HG03520 (cell line): ENCODE measurements around the gene SLC9A4.

Source experiments
- ATAC-seq: cut with Tn5 transposase; IDR thresholded peaks from one replicate; pipeline ENCODE4 v1.9.1; 2021; ENCODE audit warnings: mild to moderate bottlenecking, moderate library complexity; ENCODE audit not compliant: unreplicated experiment

Gene SLC9A4

DNA sequence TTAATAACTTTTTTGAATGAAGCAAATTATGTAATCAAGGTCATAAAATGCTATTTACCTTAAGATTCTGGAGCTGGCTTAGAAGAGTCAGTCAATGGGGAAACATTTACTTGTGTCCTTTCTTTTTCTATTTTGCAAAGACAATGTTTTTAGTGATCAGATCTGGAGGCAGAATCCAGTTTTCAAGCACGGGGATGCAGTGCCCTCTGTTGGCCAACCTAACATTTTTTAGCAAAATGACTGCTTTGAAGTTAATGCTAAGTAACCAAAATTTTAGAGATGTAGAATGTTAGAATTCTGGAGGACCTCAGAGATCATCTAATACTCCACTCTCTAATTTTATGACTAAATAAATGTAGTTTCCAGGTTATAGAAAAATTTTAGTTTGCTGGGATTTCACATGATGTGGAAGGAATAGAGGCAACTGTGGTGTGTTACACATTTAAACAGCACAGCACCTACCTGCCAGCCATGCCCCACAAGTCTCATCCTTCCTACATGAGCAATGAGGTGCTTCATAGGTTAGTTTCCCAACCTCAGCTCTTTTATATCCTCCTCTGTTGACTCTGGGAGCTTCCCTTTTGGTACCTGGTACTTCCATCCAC, 23.6 kb upstream of the SLC9A4 start:
- no peak for ATAC-seq

DNA sequence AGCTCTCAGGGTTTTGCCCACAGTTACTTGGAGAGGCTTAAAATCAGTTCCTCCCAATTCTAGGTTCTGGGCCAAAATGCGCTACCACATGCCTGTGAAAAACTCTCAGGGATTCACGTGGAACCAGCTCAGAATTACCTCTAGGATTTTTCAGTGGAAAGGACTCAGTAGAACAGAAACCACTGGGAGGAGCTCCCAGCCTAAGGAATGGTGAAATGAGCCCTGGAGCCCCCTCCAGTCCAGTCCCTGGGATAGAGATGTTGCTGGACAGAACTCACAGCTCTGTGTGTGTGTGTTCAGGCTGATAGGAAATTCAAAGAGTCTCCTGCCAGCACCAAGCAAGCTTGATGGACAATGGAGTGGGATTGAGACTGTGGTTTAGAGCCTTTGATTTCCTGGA, 21.1 kb upstream of the SLC9A4 start:
- no peak for ATAC-seq

DNA sequence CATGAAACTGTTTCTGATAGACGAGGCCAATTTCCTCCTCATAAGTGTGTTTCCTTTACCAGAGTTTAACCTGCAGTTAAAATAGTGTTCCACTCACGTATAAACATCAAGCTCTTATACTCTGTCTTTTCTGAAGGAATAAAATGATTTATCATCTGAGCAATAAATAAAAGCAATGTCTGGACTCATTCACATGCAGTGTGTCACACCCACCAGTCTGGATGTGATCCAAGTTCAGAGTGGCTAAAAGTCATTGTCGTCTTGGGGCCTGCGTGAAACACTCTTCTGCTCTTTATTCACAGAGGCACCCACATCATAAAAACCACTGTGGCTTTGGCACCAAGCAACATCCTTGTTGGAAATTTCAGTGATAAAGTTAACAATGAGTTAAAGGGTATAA, 19.5 kb upstream of the SLC9A4 start:
- no peak for ATAC-seq

DNA sequence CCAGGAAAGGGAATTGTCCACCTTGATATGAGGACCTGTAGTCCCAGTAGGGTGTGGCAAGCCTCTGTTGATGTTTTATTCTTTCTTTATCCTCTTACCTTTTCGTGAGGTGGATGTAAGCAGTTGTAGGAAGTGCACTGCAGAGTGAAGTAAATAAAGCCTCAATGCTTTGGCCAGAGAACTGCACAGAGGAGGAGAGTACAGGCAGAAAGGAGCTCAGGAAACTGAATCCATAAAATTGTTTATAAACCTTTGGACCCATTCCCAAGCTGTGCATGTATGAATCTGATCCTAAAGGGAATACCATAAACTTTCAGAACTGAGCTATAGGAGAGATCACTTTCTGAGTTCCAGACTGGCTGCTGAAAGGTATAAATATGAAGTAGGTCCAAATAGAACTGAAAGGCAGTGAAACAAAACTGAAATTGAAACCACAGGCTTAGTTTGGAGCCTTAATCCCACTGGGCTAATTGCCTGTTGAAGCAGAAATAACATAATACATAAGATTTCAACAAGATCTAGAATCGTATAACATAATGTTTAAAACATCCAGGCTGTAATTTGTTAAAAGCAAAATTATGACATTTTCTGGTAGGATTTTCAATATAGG, 17.9 kb upstream of the SLC9A4 start:
- no peak for ATAC-seq

DNA sequence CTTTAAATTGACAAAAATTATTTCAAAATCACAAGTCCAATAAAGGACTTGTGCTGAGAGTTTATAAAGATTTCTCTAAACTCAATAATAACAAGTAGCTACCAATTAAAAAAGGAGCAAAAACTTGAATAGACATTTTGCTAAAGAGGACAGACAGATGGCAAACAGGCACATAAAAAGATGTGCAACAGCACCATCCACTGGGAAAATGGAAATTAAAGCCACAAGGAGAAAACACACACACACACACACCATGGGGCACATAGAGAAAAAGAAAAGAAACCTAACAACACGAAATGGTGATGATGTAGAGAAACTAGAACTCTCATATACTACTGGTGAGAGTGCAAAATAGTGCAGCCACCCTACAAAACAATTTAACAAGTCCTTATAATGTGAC, 12.6 kb upstream of the SLC9A4 start:
- ATAC-seq: no peak

DNA sequence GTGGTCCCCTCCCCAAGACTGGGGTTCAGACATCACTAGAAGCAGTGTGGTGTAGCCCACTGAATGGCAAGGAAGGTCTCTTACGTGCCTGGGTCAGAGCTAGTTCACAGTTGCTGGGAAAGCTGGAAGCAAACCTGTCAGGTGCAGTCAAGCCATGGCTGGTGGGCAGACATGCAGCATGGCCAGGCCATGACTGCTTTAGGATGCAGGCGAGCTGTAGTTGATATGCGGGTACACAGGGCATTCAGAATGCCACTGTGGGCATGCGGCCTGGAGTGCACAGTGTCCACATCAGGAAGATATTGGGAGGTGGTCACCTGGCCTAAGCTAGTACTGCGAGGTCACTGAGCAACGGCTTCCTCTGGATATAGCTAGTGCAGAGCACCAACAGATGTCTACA, 11.8 kb upstream of the SLC9A4 start:
- no peak for ATAC-seq

DNA sequence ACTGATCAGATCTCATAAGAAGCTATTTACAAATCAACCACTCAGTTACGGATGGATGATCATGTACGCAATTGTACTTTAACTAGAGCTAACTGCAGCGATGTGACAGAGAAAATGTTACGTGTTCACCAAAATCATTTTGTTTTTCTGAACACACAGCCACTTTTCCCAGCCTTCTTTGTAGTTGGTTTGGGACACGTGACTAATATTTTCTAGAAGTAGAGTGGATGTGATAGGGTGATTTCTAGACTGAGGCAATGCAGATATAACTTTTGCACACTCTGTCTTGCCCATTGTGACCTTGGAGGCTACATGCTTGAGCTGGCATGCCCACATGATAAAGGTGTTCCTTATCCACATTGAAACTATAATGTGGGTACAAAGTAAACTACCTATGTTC, 9.9 kb upstream of the SLC9A4 start:
- no peak for ATAC-seq

DNA sequence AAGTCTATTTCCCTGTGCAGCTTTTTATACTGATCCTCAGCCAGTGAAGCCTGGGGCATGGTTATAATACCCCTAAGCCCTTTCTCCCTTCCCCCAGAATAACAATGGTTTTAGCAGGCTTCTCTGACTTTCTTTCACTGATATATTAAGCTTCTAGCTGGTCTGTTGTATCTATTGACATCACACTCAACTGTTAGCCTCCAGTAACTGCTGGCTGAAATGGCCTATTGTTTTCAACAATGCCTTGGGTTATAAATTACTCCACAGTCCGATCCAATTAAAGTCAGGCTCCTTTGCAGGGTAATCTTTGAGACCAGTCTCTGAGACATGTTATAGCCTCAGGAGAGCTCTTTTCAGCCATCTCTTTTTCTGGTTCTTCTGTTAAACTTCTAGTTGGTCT, 2.9 kb upstream of the SLC9A4 start:
- ATAC-seq: no peak

DNA sequence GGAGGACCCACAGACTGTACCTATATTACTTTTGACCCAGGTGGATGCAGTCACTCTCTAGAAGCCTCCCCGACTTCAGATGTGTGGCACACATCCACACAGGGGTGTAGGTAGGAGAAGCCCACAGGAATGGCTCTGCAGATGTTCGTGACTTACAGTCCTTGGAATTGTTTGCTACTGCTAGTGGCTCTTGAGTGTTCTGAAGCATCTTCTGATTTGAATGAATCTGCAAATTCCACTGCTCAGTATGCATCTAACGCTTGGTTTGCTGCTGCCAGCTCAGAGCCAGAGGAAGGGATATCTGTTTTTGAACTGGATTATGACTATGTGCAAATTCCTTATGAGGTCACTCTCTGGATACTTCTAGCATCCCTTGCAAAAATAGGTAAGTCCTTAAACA, 605 bp downstream of the SLC9A4 start:
- no peak for ATAC-seq

DNA sequence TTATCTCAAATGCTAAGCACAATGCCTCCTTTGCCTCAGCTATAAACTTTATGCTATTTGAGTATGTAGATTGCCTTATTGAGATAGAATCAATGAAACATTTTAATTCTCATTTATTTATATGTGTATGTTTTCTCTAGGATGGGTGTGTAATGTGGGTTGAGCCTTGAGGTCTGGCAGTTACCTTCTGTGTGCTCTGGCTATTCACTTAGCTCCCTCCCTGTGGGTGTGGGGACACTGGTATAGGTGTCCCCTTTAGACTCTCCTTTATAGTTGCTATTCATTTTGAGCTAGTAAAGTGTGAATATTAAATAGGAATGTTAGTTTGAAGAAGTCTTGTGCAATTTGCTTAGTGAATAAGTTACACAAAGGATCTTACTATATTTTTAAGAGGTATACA, 1.8 kb downstream of the SLC9A4 start:
- ATAC-seq: no peak

DNA sequence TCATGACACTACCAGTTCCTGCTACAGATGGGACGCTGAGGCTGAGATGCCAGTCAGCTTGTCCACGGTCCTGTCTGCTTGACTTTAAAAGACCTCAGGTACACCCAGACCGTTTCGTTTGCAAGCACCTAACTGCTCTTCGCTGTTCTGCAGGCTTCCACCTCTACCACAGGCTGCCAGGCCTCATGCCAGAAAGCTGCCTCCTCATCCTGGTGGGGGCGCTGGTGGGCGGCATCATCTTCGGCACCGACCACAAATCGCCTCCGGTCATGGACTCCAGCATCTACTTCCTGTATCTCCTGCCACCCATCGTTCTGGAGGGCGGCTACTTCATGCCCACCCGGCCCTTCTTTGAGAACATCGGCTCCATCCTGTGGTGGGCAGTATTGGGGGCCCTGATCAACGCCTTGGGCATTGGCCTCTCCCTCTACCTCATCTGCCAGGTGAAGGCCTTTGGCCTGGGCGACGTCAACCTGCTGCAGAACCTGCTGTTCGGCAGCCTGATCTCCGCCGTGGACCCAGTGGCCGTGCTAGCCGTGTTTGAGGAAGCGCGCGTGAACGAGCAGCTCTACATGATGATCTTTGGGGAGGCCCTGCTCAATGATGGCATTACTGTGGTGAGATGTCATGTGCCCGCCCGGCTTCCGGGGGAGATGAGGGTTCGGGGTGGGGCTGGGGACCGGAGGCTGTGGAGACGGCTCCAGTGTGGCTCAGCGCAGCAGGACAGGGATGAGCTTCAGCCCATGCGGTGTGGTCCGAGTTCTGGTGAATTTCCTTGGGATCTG, 5.9 kb downstream of the SLC9A4 start:
- ATAC-seq: no peak

DNA sequence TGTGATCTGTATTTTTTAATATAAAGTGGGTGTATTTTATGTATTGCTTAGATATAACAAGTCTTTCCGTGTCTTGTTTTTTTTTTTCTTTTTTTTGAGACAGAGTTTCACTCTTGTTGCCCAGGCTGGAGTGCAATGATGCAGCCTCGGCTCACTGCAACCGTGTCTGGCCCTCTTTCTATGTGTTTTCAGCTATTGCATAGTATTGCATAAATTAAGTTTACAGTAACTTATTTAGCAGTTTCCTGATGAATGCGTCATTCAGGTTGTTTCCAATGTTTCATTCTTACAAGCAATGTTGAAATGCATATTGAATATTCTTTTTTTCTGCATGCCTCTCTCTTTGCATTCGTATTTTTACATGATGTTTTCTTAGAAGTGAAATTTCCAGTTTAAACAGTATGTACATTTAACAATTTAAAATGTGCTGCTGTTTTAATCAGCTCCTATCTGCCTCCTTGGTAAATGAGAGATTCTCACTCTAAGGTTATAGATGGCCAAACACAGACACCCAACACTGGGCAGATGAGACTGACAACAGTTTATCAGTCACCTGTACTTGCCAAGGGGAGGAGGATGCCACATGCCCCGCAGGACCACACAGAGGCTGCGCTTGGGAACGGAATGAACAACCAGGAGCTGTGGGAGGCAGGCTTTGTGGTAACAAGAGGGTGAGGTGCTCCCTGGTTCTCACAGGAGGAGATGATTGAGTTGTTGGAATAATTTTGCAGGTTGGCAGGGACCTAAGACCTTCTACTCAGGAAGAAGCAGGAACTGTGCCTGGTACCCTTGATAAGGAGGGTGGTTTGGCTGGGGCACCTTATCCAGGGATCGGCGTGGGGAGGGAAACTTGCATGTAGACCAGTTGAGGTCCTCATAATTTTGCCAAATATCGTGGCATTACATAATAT, 7.5 kb downstream of the SLC9A4 start:
- ATAC-seq: no peak

DNA sequence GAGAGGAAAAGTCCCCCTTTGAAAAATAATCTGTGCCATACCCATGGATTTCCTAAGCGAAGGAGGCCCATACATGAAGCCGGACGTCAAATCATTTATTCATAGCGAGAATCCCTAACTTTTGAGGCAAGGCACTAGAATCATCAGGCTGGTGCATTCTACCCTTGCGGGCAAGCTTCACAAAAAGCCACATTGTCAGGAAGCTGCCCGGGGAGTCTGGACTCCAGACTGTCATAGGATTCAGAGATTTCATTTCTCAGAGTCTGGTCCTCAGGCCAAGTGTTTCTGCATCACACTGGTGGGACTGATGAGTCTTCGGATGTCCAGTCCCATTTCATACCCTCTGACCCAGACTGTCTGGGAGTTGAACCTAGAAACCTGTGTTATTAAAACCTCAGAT, 8.9 kb downstream of the SLC9A4 start:
- ATAC-seq: no peak

DNA sequence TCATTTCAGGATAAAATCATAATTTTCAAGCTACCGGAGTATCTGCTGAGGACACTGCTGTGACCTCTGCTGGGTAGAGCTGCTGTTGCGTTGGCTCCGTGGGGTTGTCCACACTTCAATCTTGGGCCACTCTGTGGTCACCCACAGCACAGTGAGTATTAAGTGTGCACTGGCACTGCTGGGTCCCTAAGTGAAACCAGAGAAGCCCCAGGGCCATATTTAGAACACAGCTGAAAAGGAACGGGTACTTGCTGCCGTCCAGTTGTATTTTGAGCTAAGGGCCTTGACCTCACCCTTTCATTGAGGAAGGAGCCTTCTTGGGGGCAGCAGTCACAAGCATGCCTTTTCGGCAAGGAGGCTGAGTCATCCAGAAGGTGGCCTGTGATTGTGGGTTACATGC, 10.1 kb downstream of the SLC9A4 start:
- ATAC-seq: no peak

DNA sequence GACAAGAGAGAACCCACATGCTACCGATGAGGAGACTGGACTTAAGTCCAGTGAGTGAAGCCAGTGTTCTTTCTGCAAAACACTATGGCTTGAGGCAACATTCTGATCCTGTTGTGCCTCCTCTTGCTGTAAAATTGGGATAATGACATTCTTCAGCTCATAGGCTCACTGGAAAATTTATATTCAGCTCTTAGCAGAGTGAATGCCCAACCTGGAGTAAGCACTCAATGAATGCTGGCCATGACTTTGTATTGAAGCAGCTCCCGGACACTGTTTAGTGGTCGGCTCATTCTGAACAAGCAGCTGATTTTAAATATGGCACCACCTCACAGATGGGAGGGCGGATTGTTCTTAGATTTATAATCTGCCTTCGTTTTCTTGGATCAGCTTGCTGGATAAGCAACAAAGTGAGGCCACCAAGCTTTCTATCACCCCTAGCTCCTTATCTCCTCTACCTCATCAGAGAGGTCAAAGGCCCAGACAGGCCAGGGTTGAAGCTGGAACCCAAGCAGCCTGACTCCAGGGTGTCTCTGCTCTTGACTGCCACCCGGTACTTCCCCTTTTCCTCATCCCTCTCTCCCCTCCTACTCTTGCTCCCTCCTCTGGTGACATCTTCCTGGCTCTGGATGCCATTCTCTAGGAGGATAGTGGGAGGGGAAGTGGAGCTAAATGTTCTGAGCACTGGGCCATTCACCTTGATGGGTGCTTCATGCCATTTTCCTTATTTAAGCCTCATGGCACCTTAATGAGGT, 11.5 kb downstream of the SLC9A4 start:
- ATAC-seq: no peak

DNA sequence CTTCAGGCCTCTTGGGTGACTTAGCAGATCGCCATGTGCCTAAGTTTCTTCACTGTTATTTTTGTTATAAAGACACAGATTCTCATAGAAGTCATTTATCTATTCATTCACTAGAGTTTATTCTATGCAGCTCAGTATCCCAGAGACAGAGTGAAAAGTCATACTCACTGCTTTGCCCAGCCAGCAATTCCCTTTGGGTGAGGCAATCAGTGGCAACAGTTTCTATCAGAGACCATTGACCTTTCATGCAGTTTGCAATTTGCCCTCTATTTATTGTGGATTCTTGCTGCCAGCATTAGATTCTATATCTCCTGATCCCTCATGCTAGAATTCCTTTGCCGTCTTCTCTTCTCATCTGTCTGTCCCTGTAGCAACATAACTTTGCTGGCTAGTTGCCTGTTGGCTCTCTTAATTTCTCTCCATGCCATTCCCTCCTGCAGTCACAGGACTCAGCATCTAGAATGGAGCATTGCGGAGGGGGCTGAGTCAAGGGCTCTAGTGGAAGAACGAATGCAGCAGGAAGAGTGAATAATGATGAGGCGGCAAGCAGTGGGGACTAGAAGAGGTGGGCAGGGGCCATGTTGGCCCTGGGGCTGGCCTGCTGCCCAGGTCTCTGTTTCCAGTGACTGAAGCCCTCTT, 12.2 kb downstream of the SLC9A4 start:
- ATAC-seq: no peak

DNA sequence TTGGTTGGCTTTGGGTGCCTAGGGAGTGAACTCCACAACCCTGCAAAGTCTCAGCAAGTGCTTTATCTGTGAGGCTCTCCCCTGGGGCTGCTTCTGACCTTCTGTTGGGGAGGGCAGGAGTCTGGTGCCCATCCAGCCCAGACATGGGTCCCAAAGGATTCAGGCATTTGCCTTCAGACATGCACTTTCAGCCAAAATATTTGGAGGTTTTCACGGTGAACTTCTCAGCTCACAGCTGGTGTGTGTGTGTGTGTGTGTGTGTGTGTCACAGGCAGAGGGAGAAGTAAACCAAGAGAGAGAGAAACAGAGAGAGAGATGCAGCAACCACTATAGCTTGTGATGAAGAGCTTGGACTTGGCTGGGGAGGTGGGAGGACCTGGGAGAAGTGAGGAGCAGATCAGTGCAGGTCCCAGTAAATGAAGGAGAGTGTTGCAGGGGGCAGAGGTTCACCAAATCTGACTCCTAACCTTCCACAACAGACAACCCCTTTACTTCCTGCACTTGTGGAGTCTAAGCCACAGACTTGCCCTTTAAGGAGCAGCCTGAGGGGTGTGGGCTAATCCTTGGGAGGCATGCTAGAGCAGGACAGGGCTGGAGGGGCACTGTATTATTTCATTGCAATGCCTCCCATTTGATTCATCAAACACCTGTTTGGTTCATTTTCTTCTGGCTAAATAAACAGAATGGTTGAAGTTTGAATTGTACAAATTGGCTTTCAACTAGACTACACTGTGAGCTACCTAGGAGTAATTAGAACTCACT, 14.1 kb downstream of the SLC9A4 start:
- ATAC-seq: no peak

DNA sequence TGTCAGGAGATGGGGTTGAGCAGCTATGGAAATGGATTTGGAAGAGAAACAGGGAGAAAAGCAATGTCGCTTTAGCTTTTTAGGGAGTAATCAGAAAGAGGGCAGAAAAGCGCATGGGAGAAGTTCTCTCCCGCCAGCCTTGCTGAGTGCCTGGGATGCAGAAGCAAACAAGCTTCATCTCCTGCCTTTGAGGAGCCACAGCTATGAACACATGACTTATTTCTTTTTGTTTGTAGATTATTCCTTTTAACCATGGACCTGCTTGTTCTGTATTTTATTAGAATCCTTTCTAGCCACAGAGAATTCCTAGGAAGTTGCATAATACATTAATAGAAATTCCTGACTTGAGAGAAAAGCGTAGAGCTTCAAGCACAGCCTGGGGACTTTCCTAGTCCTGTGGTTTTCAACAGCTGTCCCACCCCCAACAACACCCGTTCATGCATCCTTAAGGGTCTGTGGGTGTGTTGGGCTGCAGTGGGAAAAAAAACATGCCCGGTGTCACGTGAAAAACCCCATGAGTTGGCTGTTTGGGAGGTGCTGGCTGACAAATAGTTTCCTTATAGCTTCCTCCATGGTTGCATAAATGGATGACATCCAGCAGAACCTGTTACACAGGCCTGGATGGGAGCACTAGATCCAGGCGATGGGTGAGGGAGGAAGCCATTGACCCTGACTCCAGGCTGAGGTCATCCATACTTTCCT, 14.9 kb downstream of the SLC9A4 start:
- ATAC-seq: no peak

DNA sequence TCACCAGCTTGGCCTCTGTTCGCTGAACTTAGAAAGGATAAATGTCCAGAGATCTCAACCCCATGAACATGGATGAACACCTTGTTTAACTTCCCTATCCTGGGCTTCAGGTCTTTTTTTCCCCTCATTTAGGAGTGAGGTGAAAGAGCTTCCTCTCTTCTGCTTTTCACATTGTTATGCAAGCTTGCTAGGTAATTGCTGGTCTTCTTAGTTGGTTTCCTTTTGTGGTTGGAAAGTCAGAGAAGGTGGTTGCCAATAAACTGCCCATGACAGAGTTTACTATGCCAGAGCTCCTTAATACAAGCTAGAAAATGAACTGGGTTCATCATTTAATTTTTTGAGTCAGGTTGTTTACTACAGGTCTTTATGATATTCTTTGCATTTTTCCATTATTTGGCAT, 16.6 kb downstream of the SLC9A4 start:
- no peak for ATAC-seq
